Thyroid gland (tissue), 4 donors: ENCODE data around the gene SRSF1.

Experiments used
- CTCF ChIP-seq, 6 experiments: fragments of 200-600 bp in 3 of 6; fragments of 450-650 bp in 3 of 6; sonication (generic) in 3 of 6; IDR thresholded peaks; one replicate each; pipeline ENCODE4 v1.5.1; 2016 to 2019; ENCODE audit warnings: antibody characterized with exemption in 6 of 6, mild to moderate bottlenecking in 2 of 6, inconsistent platforms in 1 of 6, moderate library complexity in 1 of 6
- POLR2A ChIP-seq, 2 donors: fragments of 450-650 bp; IDR thresholded peaks; one replicate each; pipeline ENCODE4 v1.6.1; 2017; ENCODE audit warnings: antibody characterized with exemption in 2 of 2, mild to moderate bottlenecking in 2 of 2, moderate library complexity in 1 of 2

GRCh38 chr17:57986841-57987580 lies 20.0 kb downstream of the SRSF1 start:
- no peak for TF ChIP-seq CTCF (IDR thresholded peaks at IDR 0.05)
- TF ChIP-seq POLR2A (IDR thresholded peaks at IDR 0.05), result peak in 1 of 2 donors; percentile 49
